Measurements from ENCODE around the gene EMD.

GRCh38 chrX:154428176-154429171 is 49.4 kb downstream of the EMD start, which contains the start of gene ATP6AP1:
- TF ChIP-seq CTCF (conservative IDR thresholded peaks at IDR 0.05 in 1 of 2, IDR thresholded peaks at IDR 0.05 in 1 of 2; ENCODE audit: extremely low read depth in 1 of 2, insufficient read depth in 1 of 2, low read depth in 1 of 2, low read length in 2 of 2) (peak in 1 of 2 donors; percentile 13), EZH2 (IDR thresholded peaks at IDR 0.05; ENCODE audit: borderline replicate concordance, low read length) (no peak)
